HepG2 (cell line): ENCODE measurements around the gene L3MBTL4. TPM values are rescaled to one million over a fixed set of nuclear protein-coding genes. Genes with fewer than 3 reads are reported as not detected.
A peak's percentile ranks its signal among the peaks of the same experiment; 100 is the strongest.

ENCODE experiments used
- ATAC-seq: fragments of 200-7000 bp; cut with Tn5 transposase; 3 replicates; pipeline ENCODE4 v1.9.1; 2020; ENCODE audit warnings: mild to moderate bottlenecking, moderate library complexity
- BruUV-seq: library from RNA; stranded (reverse); fragments of 400-500 nt; replicated peaks from 2 replicates; lab custom pipeline; 2021; lab: Mats Ljungman, UMichigan
- CTCF ChIA-PET: fragments of 300-600 bp; formaldehyde crosslinking; extraction: SDS; loops from one replicate; lab custom pipeline; 2021; ENCODE audit warnings: low total read pairs, inconsistent platforms, low intra/inter-chr PET ratio; lab: Yijun Ruan, JAX
- POLR2A ChIA-PET: fragments of 350-600 bp; sonication (Branson Sonifier 250); formaldehyde crosslinking; loops from one replicate; lab custom pipeline; 2020; ENCODE audit warnings: antibody characterized with exemption, inconsistent platforms; lab: Yijun Ruan, JAX
- DNase-seq: peaks from one replicate; pipeline ENCODE4 v3.0.0-alpha.2; 2015; ENCODE audit warnings: low spot score
- FAIRE-seq: peaks from 3 replicates; lab custom pipeline; 2011; peaks lifted over from hg19 to GRCh38; lab: Jason Lieb, UNC
- H2AFZ ChIP-seq: one replicate; pipeline ENCODE4 v1.6.1; 2011; ENCODE audit warnings: low read length, inconsistent platforms
- H3K27ac ChIP-seq: fragments of 300-600 bp; 3 replicates; pipeline ENCODE4 v1.8.0; 2011; ENCODE audit warnings: mixed run types, mild to moderate bottlenecking, mixed read lengths, low read length, inconsistent platforms; ENCODE audit not compliant: insufficient read depth; ENCODE audit errors: extremely low read length
- H3K27me3 ChIP-seq, 2 experiments: fragments of 200-600 bp in 1 of 2; 2 replicates in 1 of 2; 3 replicates in 1 of 2; pipeline versions ENCODE4 v1.6.0 to v1.8.0; 2011; ENCODE audit warnings: low read length in 2 of 2, mild to moderate bottlenecking in 2 of 2, moderate library complexity in 2 of 2, inconsistent platforms in 1 of 2; ENCODE audit not compliant: insufficient read depth in 2 of 2, control insufficient read depth in 1 of 2
- H3K36me3 ChIP-seq, 2 experiments: fragments of 200-600 bp in 1 of 2; replicated peaks in 1 of 2; 2 replicates in 1 of 2; 3 replicates in 1 of 2; pipeline versions ENCODE4 v1.5.1 to v1.8.0; 2011; ENCODE audit warnings: low read length in 2 of 2, inconsistent platforms in 1 of 2; ENCODE audit not compliant: insufficient read depth in 2 of 2, control insufficient read depth in 1 of 2
- H3K4me1 ChIP-seq: 2 replicates; pipeline ENCODE4 v1.5.1; 2012; ENCODE audit warnings: low read length, inconsistent platforms; ENCODE audit not compliant: insufficient read depth
- H3K4me2 ChIP-seq: 2 replicates; pipeline ENCODE4 v1.6.0; 2011; ENCODE audit warnings: low read depth, low read length, inconsistent platforms
- H3K4me3 ChIP-seq, 3 experiments: fragments of 200-600 bp in 1 of 3; sonication (generic), shearing (Covaris generic) in 1 of 3; replicated peaks in 1 of 3; 2 replicates each; pipeline ENCODE4 v1.5.1; 2011 to 2016; ENCODE audit warnings: low read length in 3 of 3, inconsistent platforms in 2 of 3, low read depth in 2 of 3, mild to moderate bottlenecking in 2 of 3, control low read depth in 1 of 3, mixed read lengths in 1 of 3; ENCODE audit not compliant: insufficient read depth in 1 of 3
- H3K79me2 ChIP-seq: one replicate; pipeline ENCODE4 v1.6.1; 2011; ENCODE audit warnings: low read length, inconsistent platforms; ENCODE audit not compliant: insufficient read depth
- H3K9ac ChIP-seq: 2 replicates; pipeline ENCODE4 v1.6.0; 2011; ENCODE audit warnings: mild to moderate bottlenecking, low read depth, low read length, inconsistent platforms; ENCODE audit not compliant: insufficient read depth
- H3K9me3 ChIP-seq: 2 replicates; pipeline ENCODE4 v1.5.1; 2012; ENCODE audit warnings: mild to moderate bottlenecking, low read length
- H4K20me1 ChIP-seq: 2 replicates; pipeline ENCODE4 v1.6.0; 2011; ENCODE audit warnings: inconsistent platforms, mild to moderate bottlenecking, low read length, moderate library complexity; ENCODE audit not compliant: insufficient read depth
- CBX2 ChIP-seq, 2 experiments: fragments of 200-600 bp in 1 of 2; sonication (generic); formaldehyde crosslinking in 1 of 2; IDR thresholded peaks; 2 replicates each; pipeline versions ENCODE4 v1.7.0 to v1.8.1; 2018 to 2022; ENCODE audit warnings: low read depth in 2 of 2, low read length in 1 of 2, mild to moderate bottlenecking in 1 of 2, missing genetic modification reagents in 1 of 2
- HHEX ChIP-seq: IDR thresholded peaks from 2 replicates; pipeline ENCODE4 v1.6.1; 2016; ENCODE audit warnings: control low read depth
- MAFF ChIP-seq: IDR thresholded peaks from 2 replicates; pipeline ENCODE4 v1.6.1; 2011; ENCODE audit warnings: low read depth, low read length, improper control_type of control experiment
- MAFK ChIP-seq, 2 experiments: IDR thresholded peaks in 1 of 2; conservative IDR thresholded peaks in 1 of 2; 2 replicates each; pipeline ENCODE4 v1.6.1; 2011; ENCODE audit warnings: improper control_type of control experiment in 2 of 2, low read length in 2 of 2
- RFXAP ChIP-seq: sonication (generic); formaldehyde crosslinking; IDR thresholded peaks from 2 replicates; pipeline ENCODE4 v1.4.0; 2020; ENCODE audit warnings: missing genetic modification reagents, borderline replicate concordance
- TBX2 ChIP-seq: sonication (generic); formaldehyde crosslinking; IDR thresholded peaks from 2 replicates; pipeline ENCODE4 v1.5.0; 2020; ENCODE audit warnings: missing genetic modification reagents, mild to moderate bottlenecking, borderline replicate concordance
- ZC3H13 ChIP-seq: sonication (generic); formaldehyde crosslinking; IDR thresholded peaks from 2 replicates; pipeline ENCODE4 v1.8.1; 2023; ENCODE audit warnings: mild to moderate bottlenecking, missing genetic modification reagents, moderate library complexity
- ZEB1 ChIP-seq: IDR thresholded peaks from 2 replicates; pipeline ENCODE4 v1.6.1; 2012; ENCODE audit warnings: mild to moderate bottlenecking, low read depth, inconsistent platforms; ENCODE audit not compliant: insufficient replicate concordance
- ZNF629 ChIP-seq: sonication (generic); formaldehyde crosslinking; conservative IDR thresholded peaks from 2 replicates; pipeline ENCODE4 v1.5.0; 2020; ENCODE audit warnings: missing genetic modification reagents
- ZNF788 ChIP-seq: sonication (generic); formaldehyde crosslinking; IDR thresholded peaks from 2 replicates; pipeline ENCODE4 v1.5.0; 2020; ENCODE audit warnings: mild to moderate bottlenecking, missing genetic modification reagents, borderline replicate concordance
- ZSCAN20 ChIP-seq: sonication (generic); formaldehyde crosslinking; IDR thresholded peaks from 2 replicates; pipeline ENCODE4 v1.4.0; 2020; ENCODE audit warnings: missing genetic modification reagents, mild to moderate bottlenecking, borderline replicate concordance
- WGBS: methylation state at CpG from one replicate; pipeline ENCODE4 v1.1.6; 2017; ENCODE audit warnings: low lambda C conversion rate; 5-methylcytosine and 5-hydroxymethylcytosine counted together
- in situ Hi-C: cut with HindIII; loops from 2 replicates; pipeline ENCODE4 v1.10.0; 2017; ENCODE audit warnings: low pct_unique_long_range_greater_than_20kb; ENCODE audit not compliant: extremely low pct_ligation_motif_present
- intact Hi-C: fragments of 100-400 bp; cut with micrococcal nuclease; formaldehyde crosslinking; loops from one replicate; pipeline ENCODE4 v1.10.0; 2022; ENCODE audit not compliant: unreplicated experiment
- polyA plus RNA-seq, 8 experiments: library from polyadenylated mRNA; depleted of rRNA in 3 of 8; stranded (reverse) in 7 of 8; unstranded in 1 of 8; fragments of >200 nt; fragmentation: Illumina TruSeq in 4 of 8; extraction: Trizol in 4 of 8; gene quantifications; 2 replicates each; pipeline versions ENCODE4 v1.2.1 to v1.2.3, GENCODE V29; 2011 to 2016; ENCODE audit warnings: low read depth in 4 of 8, missing spikeins in 1 of 8, mixed read lengths in 1 of 8; ENCODE audit not compliant: insufficient read depth in 1 of 8
- total RNA-seq, 5 experiments: library from RNA; depleted of rRNA; stranded (reverse); fragments of >200 nt; fragmentation: Illumina TruSeq; extraction: Trizol; gene quantifications; 2 replicates each; pipeline ENCODE4 v1.2.3, GENCODE V29; 2016; ENCODE audit warnings: low read depth in 1 of 5
- TF ChIP-seq, protein P1 (sequence below): sonication (generic); formaldehyde crosslinking; IDR thresholded peaks from 2 replicates; pipeline ENCODE4 v1.9.0; 2021; ENCODE audit warnings: missing genetic modification reagents, mild to moderate bottlenecking, borderline replicate concordance
- TF ChIP-seq, protein P2 (sequence below): sonication (generic); formaldehyde crosslinking; IDR thresholded peaks from 2 replicates; pipeline ENCODE4 v1.8.0; 2022; ENCODE audit warnings: low read depth, missing genetic modification reagents

The L3MBTL4 gene
- total and polyA plus RNA-seq, 2 of the 13 experiments (the other 11 are each of a cell fraction or from before 2014, with no cell fraction given), result 10.8 to 13.3 TPM

GRCh38 chr18:6310714-6311113 lies 104.0 kb downstream of the L3MBTL4 start:
- no peak overlapping the region for H2AFZ ChIP-seq
- H4K20me1 ChIP-seq, result 0 out of 2 replicates have a peak, but pooled peaks cover 3% of the 10 kb centered on the region
- POLR2A ChIA-PET, result no interaction called here
- intact Hi-C loops, result no loop called here
- ATAC-seq (no peak), FAIRE-seq (no peak), DNase-seq (no peak)
- H3K36me3 ChIP-seq, result peaks cover 1 to 22% of the 10 kb centered on the region in 2 experiments; a peak in 3 of 5 replicates
- 89% methylated on average over 2 of the region's 2 CpGs for WGBS
- H3K4me2 ChIP-seq, result no peak overlapping the region
- H3K4me3 ChIP-seq, result no peak overlapping the region
- no TSS peak for BruUV-seq
- peaks cover 6% of the 10 kb centered on the region for H3K4me1 ChIP-seq
- TF ChIP-seq ZNF788 (no peak), TBX2 (CRISPR knock-in tag) (no peak), HHEX (no peak), ZEB1 (no peak), ZSCAN20 (no peak), RFXAP (CRISPR knock-in tag) (no peak), ZC3H13 (no peak)
- TF ChIP-seq, protein P1, sequence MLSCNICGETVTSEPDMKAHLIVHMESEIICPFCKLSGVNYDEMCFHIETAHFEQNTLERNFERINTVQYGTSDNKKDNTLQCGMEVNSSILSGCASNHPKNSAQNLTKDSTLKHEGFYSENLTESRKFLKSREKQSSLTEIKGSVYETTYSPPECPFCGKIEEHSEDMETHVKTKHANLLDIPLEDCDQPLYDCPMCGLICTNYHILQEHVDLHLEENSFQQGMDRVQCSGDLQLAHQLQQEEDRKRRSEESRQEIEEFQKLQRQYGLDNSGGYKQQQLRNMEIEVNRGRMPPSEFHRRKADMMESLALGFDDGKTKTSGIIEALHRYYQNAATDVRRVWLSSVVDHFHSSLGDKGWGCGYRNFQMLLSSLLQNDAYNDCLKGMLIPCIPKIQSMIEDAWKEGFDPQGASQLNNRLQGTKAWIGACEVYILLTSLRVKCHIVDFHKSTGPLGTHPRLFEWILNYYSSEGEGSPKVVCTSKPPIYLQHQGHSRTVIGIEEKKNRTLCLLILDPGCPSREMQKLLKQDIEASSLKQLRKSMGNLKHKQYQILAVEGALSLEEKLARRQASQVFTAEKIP, result no peak
- CTCF ChIA-PET, result no interaction called here
- no peaks in the 10 kb centered on the region for H3K27me3 ChIP-seq
- in situ Hi-C loops, result loop anchor here (10.0 kb wide), 1 partner anchor 54 kb away; no protein-coding TSS in a partner anchor
- no peak overlapping the region for H3K27ac ChIP-seq
- H3K9me3 ChIP-seq, result no peaks in the 10 kb centered on the region
- no peak overlapping the region for H3K9ac ChIP-seq
- H3K79me2 ChIP-seq, result peaks cover 16% of the 10 kb centered on the region

DNA sequence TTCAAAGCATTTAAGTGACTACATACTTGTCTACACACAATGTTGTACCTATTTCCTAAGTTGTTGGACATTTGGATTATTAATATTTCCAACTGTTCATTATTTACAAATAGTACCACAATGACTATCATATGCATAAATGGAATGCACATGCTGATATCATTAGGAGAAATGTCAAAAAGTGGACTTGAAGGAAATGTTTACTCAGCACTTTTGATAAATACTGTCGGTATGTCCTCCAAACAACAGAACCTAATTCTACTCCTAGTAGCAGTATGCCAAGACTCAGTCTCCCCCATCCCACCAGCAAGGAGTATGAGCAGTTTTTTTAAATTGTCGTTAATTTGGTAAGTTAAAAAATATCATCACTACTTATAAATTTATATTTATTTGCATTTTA lies 116.8 kb downstream of the L3MBTL4 start:
- Histone ChIP-seq H3K4me2 (no peak overlapping the region), H3K27ac (no peak overlapping the region), H3K9ac (no peak overlapping the region), H4K20me1 (no peaks in the 10 kb centered on the region), H2AFZ (no peak overlapping the region), H3K27me3 (no peaks in the 10 kb centered on the region), H3K79me2 (no peaks in the 10 kb centered on the region), H3K4me3 (no peak overlapping the region), H3K9me3 (no peaks in the 10 kb centered on the region), H3K4me1 (no peaks in the 10 kb centered on the region), H3K36me3 (peaks cover 0 to 14% of the 10 kb centered on the region in 2 experiments; a peak in 2 of 5 replicates)
- FAIRE-seq, result no peak
- no peak for DNase-seq
- CTCF ChIA-PET, result no interaction called here
- BruUV-seq, result no TSS peak
- intact Hi-C loops (no loop called here), in situ Hi-C loops (no loop called here)
- TF ChIP-seq CBX2 (IDR thresholded peaks at IDR 0.05; ENCODE audit: low read depth, low read length) (no peak), CBX2 (CRISPR knock-in tag; IDR thresholded peaks at IDR 0.05; ENCODE audit: low read depth) (no peak), MAFF (peak; percentile 97), ZNF629 (no peak), MAFK (conservative IDR thresholded peaks at IDR 0.05 in 1 of 2, IDR thresholded peaks at IDR 0.05 in 1 of 2; ENCODE audit: low read length in 2 of 2) (peak; percentile 95 to 98)
- TF ChIP-seq, protein P2, sequence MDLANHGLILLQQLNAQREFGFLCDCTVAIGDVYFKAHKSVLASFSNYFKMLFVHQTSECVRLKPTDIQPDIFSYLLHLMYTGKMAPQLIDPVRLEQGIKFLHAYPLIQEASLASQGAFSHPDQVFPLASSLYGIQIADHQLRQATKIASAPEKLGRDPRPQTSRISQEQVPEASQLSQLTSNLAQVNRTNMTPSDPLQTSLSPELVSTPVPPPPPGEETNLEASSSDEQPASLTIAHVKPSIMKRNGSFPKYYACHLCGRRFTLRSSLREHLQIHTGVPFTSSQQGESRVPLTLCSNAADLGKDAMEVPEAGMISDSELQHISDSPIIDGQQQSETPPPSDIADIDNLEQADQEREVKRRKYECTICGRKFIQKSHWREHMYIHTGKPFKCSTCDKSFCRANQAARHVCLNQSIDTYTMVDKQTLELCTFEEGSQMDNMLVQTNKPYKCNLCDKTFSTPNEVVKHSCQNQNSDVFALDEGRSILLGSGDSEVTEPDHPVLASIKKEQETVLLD (CRISPR knock-in tag), result no peak
- WGBS, result 100% methylated on average over 2 of the region's 2 CpGs
- ATAC-seq, result no peak
- POLR2A ChIA-PET, result no interaction called here
